Stimulated activated CD4-positive, alpha-beta T cell treated with anti-CD3 and anti-CD28 coated beads, Interleukin-12 subunit alpha, Interleukin-12 subunit beta, amount 100 ng/mL, for 4 hours (primary cell): ENCODE measurements around the gene CLTA.
"Not testable (repeated sequence)": the region's sequence is repeated elsewhere in the genome, so short reads cannot be mapped to it uniquely, and the experiment has no call there.

Experiments used
- DNase-seq: peaks from one replicate; pipeline ENCODE4 v3.0.0-alpha.2; 2020

The CLTA gene

GRCh38 chr9:36192196-36192595, 1.5 kb downstream of the CLTA start:
- DNase-seq = no peak

DNA sequence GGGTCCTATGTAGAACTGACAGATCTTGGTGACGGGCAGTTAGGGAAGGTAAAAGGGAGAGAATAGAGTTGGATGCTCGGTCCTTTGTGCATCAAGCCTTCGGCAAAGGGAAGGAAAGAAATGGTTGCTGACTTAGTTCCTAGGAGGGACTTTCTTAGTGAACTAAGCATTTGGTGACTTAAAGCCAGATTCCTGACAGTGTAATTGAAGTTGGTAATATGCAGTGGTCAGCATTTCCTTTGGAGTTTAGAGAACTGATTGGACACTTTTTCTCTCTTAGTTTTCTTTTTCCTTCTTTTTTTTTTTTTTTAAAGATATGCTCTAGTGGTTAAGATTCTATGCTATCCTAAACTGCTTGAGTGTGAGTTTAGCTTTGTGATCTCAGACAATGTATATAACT, 2.3 kb downstream of the CLTA start:
- no peak for DNase-seq

GRCh38 chr9:36194326-36195000, 3.7 kb downstream of the CLTA start:
- no peak for DNase-seq

GRCh38 chr9:36204906-36205547, 14.3 kb downstream of the CLTA start:
- DNase-seq = no peak

- no peak for DNase-seq
These were observed 16.3 kb downstream of the CLTA start for GRCh38 chr9:36207016-36207415.

- DNase-seq = no peak
These were observed 16.9 kb downstream of the CLTA start for GRCh38 chr9:36207546-36208012.

- no peak for DNase-seq
These were observed 18.0 kb downstream of the CLTA start for GRCh38 chr9:36208521-36209253.

GRCh38 chr9:36210722-36211121, 20.0 kb downstream of the CLTA start:
- no peak for DNase-seq

GRCh38 chr9:36211510-36211909, 20.8 kb downstream of the CLTA start:
- no peak for DNase-seq

- no peak for DNase-seq
These were observed 22.7 kb downstream of the CLTA start for GRCh38 chr9:36213387-36213786.

- DNase-seq = no peak
These were observed 23.3 kb downstream of the CLTA start for GRCh38 chr9:36213989-36214388.

- no peak for DNase-seq
These were observed 23.9 kb downstream of the CLTA start for GRCh38 chr9:36214571-36214970.

DNA sequence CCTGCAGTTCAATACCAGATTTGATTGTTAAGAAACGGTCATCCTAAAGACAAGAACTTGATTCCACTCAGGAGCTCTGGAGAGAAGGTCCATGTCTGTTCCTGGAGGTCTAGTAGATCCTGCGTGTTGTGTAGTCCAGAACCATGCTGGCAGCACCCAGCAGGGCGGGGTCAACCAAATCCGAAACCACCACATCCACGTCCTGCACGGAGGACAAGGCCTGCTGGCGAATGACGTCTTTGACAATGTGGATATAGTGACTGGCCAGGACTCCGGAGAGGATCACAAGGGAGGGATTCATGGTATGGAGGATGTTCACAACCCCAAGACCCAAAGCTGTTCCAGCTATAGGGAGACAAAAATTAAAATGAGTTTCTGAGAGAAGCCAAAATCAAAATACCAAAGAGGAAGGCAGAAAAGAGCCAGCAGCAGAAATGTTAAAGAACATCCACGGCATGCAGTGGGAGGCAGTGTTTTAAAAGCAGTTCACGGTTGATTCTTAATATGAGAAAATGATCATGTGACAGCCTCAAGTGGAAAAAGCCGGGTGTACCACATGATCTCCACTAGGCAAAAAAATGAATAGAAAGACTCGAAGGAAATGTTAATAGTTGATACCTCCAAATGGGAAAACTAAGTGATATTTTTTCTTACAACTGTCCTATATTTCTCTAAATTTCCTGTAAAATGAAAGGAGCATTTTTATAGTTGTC, 26.7 kb downstream of the CLTA start:
- no peak for DNase-seq

GRCh38 chr9:36218011-36218410, 27.3 kb downstream of the CLTA start:
- DNase-seq = no peak

DNA sequence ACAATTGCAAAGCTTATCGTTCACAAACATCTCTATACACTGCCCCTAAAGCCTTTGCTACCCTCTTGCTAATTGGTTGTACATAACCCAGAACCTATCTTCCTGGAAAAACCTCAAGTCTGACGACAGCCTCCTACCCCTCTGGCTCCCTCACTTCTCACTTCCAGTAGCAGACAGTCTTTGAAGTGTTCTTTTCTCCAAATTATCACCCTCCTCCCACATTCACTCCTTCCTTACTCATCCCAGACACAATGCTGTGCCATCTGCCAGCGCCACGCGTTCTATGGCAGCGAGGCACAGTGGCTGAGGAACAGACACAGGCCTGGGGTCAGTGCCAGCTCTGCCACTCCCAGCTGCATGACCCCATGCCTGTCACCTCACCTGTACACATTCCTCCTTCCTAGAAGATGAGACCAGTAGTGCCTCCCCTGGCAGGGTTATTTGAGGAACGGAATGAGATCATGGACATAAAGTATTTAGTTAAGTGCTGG, 27.7 kb downstream of the CLTA start:
- no peak for DNase-seq

- no peak for DNase-seq
These were observed 30.9 kb downstream of the CLTA start for GRCh38 chr9:36221667-36222066.

- no peak for DNase-seq
These were observed 31.7 kb downstream of the CLTA start for GRCh38 chr9:36222449-36222848.

- no peak for DNase-seq
These were observed 46.5 kb downstream of the CLTA start for GRCh38 chr9:36237230-36237629.

DNA sequence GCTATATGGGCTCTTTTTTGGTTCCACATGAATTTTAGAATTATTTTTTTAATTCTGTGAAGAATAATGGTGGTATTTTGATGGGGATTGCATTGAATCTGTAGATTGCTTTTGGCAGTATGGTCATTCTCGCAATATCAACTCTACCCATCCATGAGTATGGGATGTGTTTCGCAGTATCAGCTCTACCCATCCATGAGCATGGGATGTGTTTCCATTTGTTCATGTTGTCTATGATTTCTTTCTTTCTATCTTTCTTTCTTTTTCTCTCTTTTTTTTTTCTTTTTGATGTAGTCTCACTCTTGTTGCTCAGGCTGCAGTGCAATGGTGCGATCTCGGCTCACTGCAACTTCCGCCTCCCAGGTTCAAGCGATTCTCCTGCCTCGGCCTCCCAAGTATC, 48.5 kb downstream of the CLTA start:
- not testable (repeated sequence) for DNase-seq

DNA sequence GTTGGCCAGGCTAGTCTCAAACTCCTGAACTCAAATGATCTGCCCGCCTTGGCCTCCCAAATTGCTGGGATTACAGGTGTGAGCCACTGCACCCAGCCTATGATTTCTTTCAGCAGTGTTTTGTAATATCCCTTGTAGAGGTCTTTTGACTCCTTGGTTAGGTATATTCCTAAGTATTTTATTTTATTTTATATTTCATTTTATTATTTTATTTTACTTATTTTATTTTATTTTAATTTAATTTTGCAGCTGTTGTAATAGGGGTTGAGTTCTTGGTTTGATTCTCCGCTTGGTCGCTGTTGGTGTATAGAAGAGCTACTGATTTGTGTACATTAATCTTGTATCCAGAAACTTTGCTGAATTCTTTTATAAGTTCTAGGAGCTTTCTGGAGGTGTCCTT, 49.0 kb downstream of the CLTA start:
- not testable (repeated sequence) for DNase-seq

DNA sequence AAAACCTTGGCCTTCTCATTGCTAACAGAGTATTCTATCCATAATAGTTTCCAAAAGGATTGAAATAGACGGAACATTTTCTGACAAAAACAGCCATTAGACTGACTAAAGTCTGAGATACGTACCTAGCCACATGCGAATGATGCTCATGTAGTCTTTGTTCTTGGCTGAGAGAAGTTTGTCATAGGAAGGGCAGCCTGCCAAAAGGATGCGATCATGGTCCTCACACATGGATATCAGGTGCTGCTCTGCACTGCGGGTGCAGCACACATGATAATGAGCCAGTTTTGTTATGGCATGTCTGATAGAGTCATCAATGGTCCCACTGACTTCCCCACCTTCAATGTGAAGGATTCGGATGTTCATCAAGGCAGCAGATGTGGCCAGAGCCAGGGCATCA, 55.2 kb downstream of the CLTA start:
- no peak for DNase-seq

- DNase-seq = no peak
These were observed 56.6 kb downstream of the CLTA start for GRCh38 chr9:36247356-36247755.

GRCh38 chr9:36248061-36248460, 57.3 kb downstream of the CLTA start:
- not testable (repeated sequence) for DNase-seq
